Superior temporal gyrus (tissue), 1 donor: ENCODE results near the gene ARHGAP42.
"Not testable (repeated sequence)": the region's sequence is repeated elsewhere in the genome, so short reads cannot be mapped to it uniquely, and the experiment has no call there.

Source experiments
- DNase-seq: peaks from one replicate; pipeline ENCODE4 v3.0.0-alpha.2; 2016; ENCODE audit errors: extremely low spot score

The ARHGAP42 gene

DNA sequence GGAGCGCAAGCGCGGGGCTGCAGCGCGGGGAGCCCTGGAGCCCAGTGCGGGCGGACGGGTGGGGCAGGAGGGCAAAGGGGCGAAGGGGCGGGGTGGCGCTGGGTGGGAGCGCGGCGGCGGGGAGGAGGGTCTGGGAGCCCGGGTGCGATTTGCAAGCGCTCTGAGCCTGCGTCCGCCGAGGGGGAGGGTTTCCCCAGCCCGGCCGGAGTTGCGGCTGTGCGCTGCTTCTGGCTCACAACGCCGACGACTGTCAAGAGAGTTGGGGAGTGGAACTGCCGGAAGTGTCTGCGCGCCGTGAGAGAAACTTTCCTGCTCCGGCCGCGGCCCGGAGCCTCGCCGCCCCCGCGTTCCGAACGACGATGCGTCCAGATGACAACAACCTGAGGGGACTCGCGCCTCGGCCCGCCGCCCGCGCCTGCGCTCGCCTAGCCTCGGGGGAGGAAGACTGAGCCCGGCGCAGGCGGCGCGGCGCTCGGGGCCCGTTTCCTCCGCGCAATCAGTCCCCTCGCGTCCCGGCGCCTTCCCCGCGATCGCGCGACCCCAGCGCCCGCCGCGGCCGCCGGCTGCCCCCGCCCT, at the start of gene ARHGAP42:
Gene ARHGAP42 (plus strand): TSS at position 235 of the 576 bp plus-strand sequence. CDS start 391 bp downstream, outside the sequence.
- no peak for DNase-seq

GRCh38 chr11:100637706-100638105, 49.4 kb upstream of the ARHGAP42 start:
- DNase-seq: peak; percentile 51

DNA sequence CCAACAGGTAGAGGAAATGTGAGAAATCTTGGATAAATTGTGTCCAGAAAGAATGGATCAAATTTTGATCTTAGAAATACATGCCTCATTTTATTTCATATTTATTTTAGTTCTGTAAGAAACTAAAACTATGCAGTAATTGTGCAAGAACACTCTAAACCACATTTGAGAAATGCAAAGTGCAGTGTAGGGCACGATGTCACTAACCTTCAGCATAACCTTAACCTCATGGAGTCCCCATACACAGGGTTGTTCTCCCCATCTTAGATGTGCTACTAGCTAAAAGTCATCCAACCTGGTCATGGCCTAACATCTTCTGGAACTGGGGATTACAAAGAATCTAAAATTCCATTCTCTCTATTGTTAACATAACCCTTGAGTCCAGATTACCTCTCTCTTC, 48.4 kb upstream of the ARHGAP42 start:
- DNase-seq: no peak

DNA sequence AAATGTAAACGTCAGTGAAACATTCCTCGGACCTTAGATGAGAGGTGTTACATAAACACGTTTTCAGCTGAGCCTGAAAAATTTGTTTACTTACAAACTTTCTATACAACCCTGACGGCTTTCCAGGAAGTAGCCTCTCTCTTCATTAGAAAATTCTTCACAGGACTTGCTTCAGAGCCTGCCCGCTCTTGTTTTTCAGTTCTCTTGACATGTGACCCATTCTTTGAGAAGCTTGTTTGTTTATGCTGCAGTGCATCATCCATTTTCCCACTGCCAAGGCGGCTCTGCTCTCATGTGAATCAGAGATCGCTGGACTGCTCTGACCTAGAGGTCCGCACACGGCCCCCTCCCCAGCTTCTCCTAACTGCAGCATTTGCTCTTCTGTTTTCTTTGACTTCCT, 47.9 kb upstream of the ARHGAP42 start:
- DNase-seq: no peak

DNA sequence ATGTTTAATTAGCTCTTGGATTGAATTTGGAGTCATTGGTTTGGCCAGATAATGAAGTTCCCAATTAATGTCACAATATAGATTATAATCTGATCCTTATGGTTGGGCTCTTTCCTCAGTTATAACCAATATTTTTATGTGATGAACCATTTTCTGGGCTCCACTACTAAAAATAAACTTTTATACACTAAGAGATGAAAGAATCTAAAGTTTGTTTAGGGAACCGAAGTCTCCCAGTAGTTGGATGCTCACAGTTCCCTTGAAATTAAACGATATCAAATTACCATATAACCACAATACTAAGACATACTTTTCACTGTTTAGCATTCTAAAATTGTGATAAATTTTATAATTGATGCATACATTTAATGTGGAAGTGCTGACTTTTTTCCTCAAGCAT, 47.0 kb upstream of the ARHGAP42 start:
- DNase-seq: no peak

DNA sequence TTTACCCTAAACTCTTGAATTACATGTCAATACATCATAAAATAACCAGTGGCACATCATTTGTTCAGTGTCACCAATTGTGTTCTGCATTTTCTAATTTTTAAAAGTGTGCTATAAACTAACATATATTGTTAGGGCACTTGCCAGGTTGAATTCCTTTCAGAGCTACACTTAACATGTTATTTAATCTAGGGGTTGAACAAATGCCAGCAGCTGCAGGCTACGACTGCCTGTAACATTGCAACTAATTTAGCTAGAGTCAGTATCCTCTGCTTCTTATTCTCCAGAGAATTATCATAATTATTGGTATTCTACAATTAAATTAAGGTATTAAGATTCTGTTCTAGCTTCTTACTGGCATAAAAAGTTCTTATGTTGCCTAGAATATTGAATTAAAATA, 46.4 kb upstream of the ARHGAP42 start:
- no peak for DNase-seq

- no peak for DNase-seq
Measured at GRCh38 chr11:100641456-100641855, 45.6 kb upstream of the ARHGAP42 start.

DNA sequence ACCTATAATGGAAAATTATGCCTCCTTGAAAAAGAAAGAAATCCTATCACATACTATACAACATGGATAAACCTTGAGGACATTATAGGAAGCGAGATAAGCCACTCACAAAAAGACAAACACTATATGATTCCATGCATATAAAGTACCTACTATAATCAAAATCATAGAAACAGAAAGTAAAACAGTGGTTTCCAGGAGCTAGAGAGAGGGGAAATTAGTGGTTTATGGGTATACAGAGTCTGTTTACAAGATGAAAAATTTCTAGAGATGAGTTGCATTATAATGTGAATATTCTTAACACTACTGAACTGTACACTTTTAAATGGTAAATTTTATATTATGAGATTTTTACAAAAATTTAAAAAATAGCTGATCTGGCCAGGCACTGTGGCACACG, 40.5 kb upstream of the ARHGAP42 start:
- no peak for DNase-seq

- no peak for DNase-seq
Measured at GRCh38 chr11:100647861-100648260, 39.2 kb upstream of the ARHGAP42 start.

DNA sequence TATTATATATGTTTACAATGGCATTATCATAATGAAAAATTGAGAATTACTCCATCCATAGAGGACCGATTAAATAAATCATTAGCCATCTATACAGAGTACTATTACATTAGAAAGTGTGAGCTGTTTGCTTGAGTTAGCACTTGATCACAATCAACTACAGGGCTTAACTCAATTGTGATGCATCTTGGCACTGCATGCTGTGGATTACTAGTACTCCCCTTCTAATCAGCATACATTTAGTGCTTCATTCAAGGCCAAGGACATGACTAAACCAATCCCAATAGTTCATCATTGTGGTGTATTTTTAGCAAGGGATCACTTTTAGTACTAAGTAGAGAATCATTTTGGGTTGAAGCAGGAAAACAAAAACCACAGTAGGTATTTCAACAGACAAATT, 23.5 kb upstream of the ARHGAP42 start:
- DNase-seq: no peak

DNA sequence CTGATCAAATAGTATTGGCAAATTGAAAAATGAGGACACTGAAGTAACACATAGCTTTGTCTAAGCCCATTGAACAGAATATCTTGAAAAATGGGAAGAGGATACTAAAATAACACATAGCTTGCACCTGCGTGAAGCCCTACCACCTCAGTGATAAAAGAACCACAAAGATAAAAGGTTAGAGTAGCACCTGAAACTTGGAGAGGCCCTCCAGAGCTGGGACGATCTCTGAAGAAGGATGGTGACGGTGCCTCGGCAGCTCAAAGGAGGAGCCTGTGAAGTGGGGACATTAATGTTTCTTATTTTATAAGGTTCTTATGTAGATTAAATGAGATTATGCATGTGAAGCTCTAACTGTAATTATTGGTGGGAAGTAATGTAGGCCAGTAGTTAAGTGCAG, 23.1 kb upstream of the ARHGAP42 start:
- no peak for DNase-seq

GRCh38 chr11:100666816-100667215, 20.3 kb upstream of the ARHGAP42 start:
- DNase-seq: not testable (repeated sequence)

DNA sequence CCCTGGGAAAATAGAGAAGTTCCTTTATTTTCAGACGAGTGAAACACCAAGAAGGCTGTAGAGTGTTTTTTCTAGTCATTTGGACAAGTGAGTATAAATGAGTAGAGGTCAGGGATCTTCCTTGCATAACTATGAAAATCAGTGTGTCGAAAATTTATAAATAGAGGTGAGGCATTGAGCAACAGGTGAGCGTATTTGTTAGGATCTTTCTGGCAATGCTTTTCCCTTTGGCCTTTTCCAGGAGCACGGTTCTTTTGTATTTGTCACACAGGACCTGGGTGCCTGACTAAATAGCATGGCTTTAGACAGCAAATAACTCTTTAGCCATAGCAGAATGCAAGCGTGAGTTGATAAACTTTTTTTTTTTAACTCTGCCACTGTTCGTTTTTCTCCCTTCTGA, 19.6 kb upstream of the ARHGAP42 start:
- no peak for DNase-seq

DNA sequence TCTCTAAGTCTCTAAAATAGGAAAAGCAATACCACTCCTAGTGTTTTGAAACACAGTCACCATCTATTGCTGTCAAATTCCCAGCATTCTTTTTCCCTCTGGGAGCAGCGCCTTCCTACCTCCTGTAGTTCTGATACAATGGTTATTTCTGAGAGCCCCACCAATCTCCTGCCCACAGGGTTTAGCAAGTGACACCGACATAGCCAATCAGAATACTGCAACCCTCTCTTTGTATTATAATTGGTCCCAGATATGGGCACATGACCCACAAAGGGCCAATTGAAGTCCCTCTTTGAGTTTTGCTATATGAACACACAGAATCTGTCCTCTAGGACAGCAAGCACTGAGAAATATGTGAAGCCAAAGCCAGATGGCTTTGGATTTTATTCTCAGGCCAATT, 16.9 kb upstream of the ARHGAP42 start:
- no peak for DNase-seq

DNA sequence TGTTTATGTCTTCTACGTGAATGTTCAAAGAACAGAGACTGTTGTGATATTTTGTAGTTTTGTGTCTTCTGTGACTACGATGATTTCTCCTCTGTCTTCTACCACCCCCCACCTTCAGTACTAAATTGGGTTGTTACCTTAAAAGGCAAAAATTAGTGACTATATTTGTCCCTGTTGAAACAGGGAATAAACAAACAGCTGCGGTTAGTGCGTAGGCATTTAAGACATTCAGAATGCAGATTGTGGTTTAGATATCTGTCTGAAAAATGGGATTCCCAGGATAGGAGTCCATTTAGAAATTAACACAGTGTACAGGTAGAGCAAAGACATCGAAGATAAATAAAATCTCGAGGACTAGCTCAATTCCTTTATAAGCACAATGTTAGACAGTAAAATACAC, 15.6 kb upstream of the ARHGAP42 start:
- no peak for DNase-seq

DNA sequence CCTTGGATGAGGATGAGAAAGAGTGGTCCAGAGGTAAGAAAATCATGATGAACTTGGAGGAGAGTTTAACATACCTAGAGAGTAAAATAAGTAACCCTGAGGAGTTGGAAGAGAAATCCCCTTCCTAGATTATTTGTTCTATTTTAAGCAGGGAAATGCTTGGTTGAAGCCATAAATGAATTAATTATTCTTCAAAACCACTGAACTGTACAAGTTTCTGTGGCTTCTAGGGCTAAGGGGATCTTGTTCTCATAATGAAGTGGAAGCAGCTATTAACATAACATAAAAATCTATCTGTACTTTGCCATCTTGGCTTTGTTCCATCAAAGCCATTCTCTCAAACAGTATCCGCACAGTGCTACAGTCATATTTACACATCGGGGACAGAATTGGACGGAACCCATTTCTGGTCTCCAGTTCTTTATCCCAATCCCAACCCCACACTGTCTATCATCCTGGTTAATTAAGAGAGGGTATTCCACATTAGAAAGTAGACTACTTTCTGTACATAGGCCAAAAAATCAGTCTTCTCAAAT, 14.5 kb upstream of the ARHGAP42 start:
- DNase-seq: no peak

DNA sequence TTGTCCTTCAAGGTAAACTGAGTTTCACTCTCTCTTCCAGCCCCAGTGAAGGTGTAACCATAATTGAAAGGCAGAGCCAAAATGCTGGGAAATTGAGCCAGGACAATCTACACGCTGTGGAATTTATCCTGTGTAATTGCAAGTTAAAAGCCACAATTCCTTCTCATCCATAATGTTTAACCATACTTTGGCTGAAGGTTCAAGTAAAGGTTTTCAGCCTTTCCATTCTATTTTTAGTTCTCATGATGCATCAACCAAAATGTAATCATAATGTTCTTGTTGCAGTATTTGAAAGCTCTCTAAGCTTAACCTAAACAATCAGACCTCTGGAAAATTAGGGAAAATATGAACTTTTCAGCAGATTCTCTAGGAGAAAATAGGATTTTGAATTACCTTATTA, 14.0 kb upstream of the ARHGAP42 start:
- no peak for DNase-seq

- no peak for DNase-seq
Measured at GRCh38 chr11:100674212-100674611, 12.9 kb upstream of the ARHGAP42 start.

DNA sequence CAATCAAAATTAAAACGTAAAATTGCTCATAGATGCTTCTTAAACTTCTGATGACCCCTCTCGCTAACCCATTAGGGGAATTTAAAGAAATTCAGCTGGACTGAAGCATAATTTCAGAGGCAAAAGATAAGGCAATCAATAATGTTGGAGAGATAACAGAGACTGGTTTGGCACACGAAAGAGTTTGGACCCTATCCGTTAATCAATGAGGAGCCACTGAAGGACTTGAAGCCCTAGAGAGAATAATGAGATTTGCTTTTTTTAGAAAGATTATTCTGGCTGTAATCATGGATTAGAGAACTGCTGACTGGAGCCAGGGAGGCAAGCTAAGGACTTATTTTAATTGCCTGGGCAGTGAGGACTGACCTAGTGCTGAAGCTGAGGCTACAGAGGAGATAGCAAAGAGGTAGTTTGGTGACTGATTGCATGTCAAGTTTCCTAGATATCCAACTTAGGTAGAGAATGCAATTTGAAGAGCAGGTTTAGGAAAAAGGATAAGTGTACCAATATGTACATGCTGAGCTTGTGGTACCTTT, 11.9 kb upstream of the ARHGAP42 start:
- DNase-seq: no peak

DNA sequence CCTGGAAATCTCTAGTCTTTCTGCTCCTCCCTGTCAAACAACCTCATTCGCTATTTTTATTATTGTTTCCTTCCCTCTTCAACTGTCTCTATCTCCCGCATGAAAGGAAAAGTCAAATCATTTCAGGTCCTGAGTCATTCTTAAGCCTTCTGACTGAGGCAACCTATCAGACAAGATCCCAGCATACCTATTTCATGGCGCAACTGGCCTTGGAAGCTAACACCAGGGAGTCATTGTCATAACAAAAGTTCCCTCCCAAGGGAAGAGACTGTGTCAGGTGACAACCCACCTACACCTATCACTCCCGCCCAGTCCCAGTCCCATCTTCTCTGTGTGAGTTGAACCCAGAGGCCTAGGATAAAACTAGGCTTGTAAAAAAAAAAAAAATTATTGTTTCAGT, 10.2 kb upstream of the ARHGAP42 start:
- no peak for DNase-seq

- no peak for DNase-seq
Measured at GRCh38 chr11:100677796-100678195, 9.3 kb upstream of the ARHGAP42 start.

DNA sequence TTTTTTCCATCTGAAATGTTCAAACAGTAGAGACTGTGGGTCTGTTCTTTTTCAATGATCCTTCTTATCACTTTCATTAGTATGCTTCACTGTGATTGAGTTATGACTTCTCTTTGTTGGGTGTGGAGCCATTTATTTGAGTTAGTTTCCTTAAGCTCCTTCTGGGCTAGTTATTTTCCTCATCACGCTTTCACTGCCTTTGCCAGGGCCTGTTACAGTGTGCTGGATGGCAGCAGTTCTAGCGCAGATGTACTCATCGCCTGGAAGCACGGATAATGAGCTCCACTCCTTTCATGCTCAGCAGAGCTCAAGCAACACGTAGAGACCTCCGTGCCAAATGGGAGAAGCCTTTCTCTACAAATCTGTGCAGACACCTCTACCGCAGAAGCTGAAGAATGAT, 7.0 kb upstream of the ARHGAP42 start:
- DNase-seq: peak; percentile 56

DNA sequence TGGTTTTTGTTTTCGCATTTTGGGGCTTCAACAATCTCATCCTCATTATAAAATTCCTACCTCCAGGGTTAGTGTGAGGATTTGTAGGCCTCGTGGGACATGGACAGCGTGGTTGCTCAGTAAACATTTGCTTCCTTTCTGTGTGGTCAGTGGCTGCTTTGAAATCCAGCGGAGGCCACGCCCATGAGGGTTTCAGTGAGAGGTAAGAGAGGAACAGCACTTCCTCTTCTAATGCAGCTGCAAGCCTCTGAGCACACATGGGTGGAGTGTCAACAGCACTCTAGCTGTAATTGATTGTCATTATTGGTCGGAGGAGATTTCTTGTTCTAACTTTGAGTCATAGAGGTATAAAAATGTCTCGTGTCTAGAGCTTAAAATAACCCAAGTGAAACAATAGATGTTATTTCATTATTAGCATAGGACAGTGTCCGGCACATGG, 6.0 kb upstream of the ARHGAP42 start:
- no peak for DNase-seq
